ENCODE measurements around the gene TRIM33. TPM values are rescaled to one million over a fixed set of nuclear protein-coding genes. Genes with fewer than 3 reads are reported as not detected.

Gene TRIM33
- total RNA-seq, 2 experiments from 2014 or later: 26.9 to 27.9 TPM

Other genes with a start within 250 kb of the TRIM33 start
- gene BCAS2, start 70.4 kb upstream of the TRIM33 start, total RNA-seq: 10 to 100 TPM; 48.5 to 49.0 TPM
- gene DENND2C, start 158.8 kb upstream of the TRIM33 start, total RNA-seq: under 1 TPM; 0.90 to 0.93 TPM
- not detected for gene AMPD1, start 184.3 kb upstream of the TRIM33 start, total RNA-seq
- gene NRAS, start 205.6 kb upstream of the TRIM33 start, total RNA-seq: 10 to 100 TPM; 51.7 to 52.1 TPM
- gene CSDE1, start 246.8 kb upstream of the TRIM33 start, total RNA-seq: 100 to 1,000 TPM; 452 to 464 TPM